H1 (cell line): ENCODE results near the gene NT5DC3.

Experiments used
- BCL11A ChIP-seq, 2 experiments: IDR thresholded peaks; one replicate each; pipeline ENCODE4 v1.6.1; 2011; ENCODE audit warnings: low read depth in 2 of 2, low read length in 2 of 2, mild to moderate bottlenecking in 2 of 2
- CTCF ChIP-seq, 3 experiments: IDR thresholded peaks; 1 replicate in 2 of 3; 2 replicates in 1 of 3; pipeline versions ENCODE4 v1.5.1 to v1.6.1; 2011; ENCODE audit warnings: low read length in 3 of 3, mild to moderate bottlenecking in 3 of 3, inconsistent platforms in 2 of 3, low read depth in 1 of 3, moderate library complexity in 1 of 3; ENCODE audit not compliant: insufficient read depth in 1 of 3; ENCODE audit errors: control extremely low read depth in 1 of 3
- JUN ChIP-seq: IDR thresholded peaks from 2 replicates; pipeline ENCODE4 v1.6.1; 2011; ENCODE audit warnings: low read depth, mild to moderate bottlenecking, improper control_type of control experiment, low read length
- KDM1A ChIP-seq: fragments of 200-600, 300-600 bp; sonication (generic); IDR thresholded peaks from 2 replicates; pipeline ENCODE4 v1.7.1; 2016; ENCODE audit warnings: mild to moderate bottlenecking, low read length, borderline replicate concordance
- KDM4A ChIP-seq: IDR thresholded peaks from one replicate; pipeline ENCODE4 v1.7.1; 2012; ENCODE audit warnings: low read depth, mild to moderate bottlenecking, moderate library complexity, low read length, inconsistent platforms; ENCODE audit not compliant: severe bottlenecking
- PHF8 ChIP-seq: fragments of 200-600 bp; sonication (generic); conservative IDR thresholded peaks from 2 replicates; pipeline ENCODE4 v1.7.1; 2012; ENCODE audit warnings: low read depth, mild to moderate bottlenecking, inconsistent platforms, low read length, moderate library complexity
- POLR2A ChIP-seq, 2 experiments: IDR thresholded peaks; 1 replicate in 1 of 2; 2 replicates in 1 of 2; pipeline ENCODE4 v1.6.1; 2011; ENCODE audit warnings: low read depth in 2 of 2, low read length in 2 of 2, mild to moderate bottlenecking in 2 of 2; ENCODE audit errors: control extremely low read depth in 1 of 2
- POLR2AphosphoS5 ChIP-seq: IDR thresholded peaks from 2 replicates; pipeline ENCODE4 v1.6.1; 2011; ENCODE audit warnings: low read depth, low read length
- TAF1 ChIP-seq: IDR thresholded peaks from 2 replicates; pipeline ENCODE4 v1.6.1; 2011; ENCODE audit warnings: mild to moderate bottlenecking, low read depth, low read length
- USF2 ChIP-seq: IDR thresholded peaks from 2 replicates; pipeline ENCODE4 v1.6.1; 2011; ENCODE audit warnings: low read length, improper control_type of control experiment
- YY1 ChIP-seq: IDR thresholded peaks from 2 replicates; pipeline ENCODE4 v1.6.1; 2011; ENCODE audit warnings: low read depth, mild to moderate bottlenecking, low read length

GRCh38 chr12:103780992-103781391 is 60.0 kb downstream of the NT5DC3 start:
- TF ChIP-seq BCL11A (IDR thresholded peaks at IDR 0.05; ENCODE audit: low read depth in 2 of 2, low read length in 2 of 2) = no peak
- no peak for TF ChIP-seq YY1
- TF ChIP-seq CTCF (IDR thresholded peaks at IDR 0.05; ENCODE audit: control extremely low read depth in 1 of 3, insufficient read depth in 1 of 3, low read depth in 1 of 3, low read length in 3 of 3) = no peak
- TF ChIP-seq TAF1 = no peak
- TF ChIP-seq JUN = no peak
- no peak for TF ChIP-seq POLR2AphosphoS5
- TF ChIP-seq POLR2A (IDR thresholded peaks at IDR 0.05; ENCODE audit: control extremely low read depth in 1 of 2, low read depth in 2 of 2, low read length in 2 of 2) = no peak
- no peak for TF ChIP-seq USF2
- TF ChIP-seq KDM4A = no peak
- TF ChIP-seq KDM1A = no peak
- no peak for TF ChIP-seq PHF8
